Tibial artery (tissue), 4 donors: ENCODE measurements around the gene SEMA3F.
A peak's percentile ranks its signal among the peaks of the same experiment; 100 is the strongest.

ENCODE experiments used
- DNase-seq, 2 donors: peaks; one replicate each; pipeline ENCODE4 v3.0.0-alpha.2; 2019
- H3K27ac ChIP-seq, 2 donors: fragments of 200-600 bp; sonication (generic) in 1 of 2; 1 replicate in 1 of 2; 2 replicates in 1 of 2; pipeline ENCODE4 v1.5.1; 2018 to 2019; ENCODE audit warnings: mild to moderate bottlenecking in 1 of 2
- H3K27me3 ChIP-seq, 2 donors: fragments of 200-600 bp; sonication (generic) in 1 of 2; one replicate each; pipeline versions ENCODE4 v1.5.1 to v1.6.0; 2016 to 2019
- H3K36me3 ChIP-seq, 3 donors: fragments of 200-600 bp; sonication (generic) in 2 of 3; one replicate each; pipeline ENCODE4 v1.5.1; 2016 to 2019; ENCODE audit warnings: mild to moderate bottlenecking in 2 of 3
- H3K4me1 ChIP-seq, 4 donors: fragments of 200-600 bp; sonication (generic) in 2 of 4; 1 replicate in 3 of 4; 2 replicates in 1 of 4; pipeline ENCODE4 v1.5.1; 2016 to 2019
- H3K4me3 ChIP-seq, 2 donors: fragments of 200-600 bp; sonication (generic) in 1 of 2; 1 replicate in 1 of 2; 2 replicates in 1 of 2; pipeline ENCODE4 v1.5.1; 2018 to 2019; ENCODE audit warnings: mild to moderate bottlenecking in 2 of 2
- H3K9me3 ChIP-seq, 3 donors: fragments of 200-600 bp; sonication (generic) in 1 of 3; one replicate each; pipeline ENCODE4 v1.5.1; 2016 to 2019
- CTCF ChIP-seq, 2 experiments: fragments of 200-600 bp in 1 of 2; fragments of 450-650 bp in 1 of 2; IDR thresholded peaks; one replicate each; pipeline ENCODE4 v1.5.1; 2017 to 2019; ENCODE audit warnings: antibody characterized with exemption in 2 of 2, mild to moderate bottlenecking in 1 of 2, moderate library complexity in 1 of 2
- intact Hi-C: fragments of 100-400 bp; cut with DNase I; formaldehyde crosslinking; loops from one replicate; pipeline ENCODE4 v1.15.0; 2023; ENCODE audit warnings: low total_unique reads

The SEMA3F gene

GRCh38 chr3:50165910-50166538, 10.9 kb downstream of the SEMA3F start:
- Histone ChIP-seq H3K4me1 (peaks cover 0 to 99% (median 94%) of the 10 kb centered on the region in 4 donors), H3K27me3 (no peaks in the 10 kb centered on the region), H3K4me3 (peak overlapping the region; percentile 18 to 29), H3K36me3 (no peaks in the 10 kb centered on the region), H3K27ac (peak overlapping the region; percentile 70 to 87), H3K9me3 (no peaks in the 10 kb centered on the region)
- TF ChIP-seq CTCF (IDR thresholded peaks at IDR 0.05) = no peak
- intact Hi-C loops = no loop called here
- peak; percentile 35 to 89 for DNase-seq

- Histone ChIP-seq H3K4me1 (peaks cover 0 to 99% (median 91%) of the 10 kb centered on the region in 4 donors), H3K4me3 (peak overlapping the region in 1 of 2 donors; percentile 29), H3K27ac (peak overlapping the region; percentile 70 to 87), H3K27me3 (no peaks in the 10 kb centered on the region), H3K9me3 (no peaks in the 10 kb centered on the region), H3K36me3 (no peaks in the 10 kb centered on the region)
- intact Hi-C loops = no loop called here
- no peak for DNase-seq
- no peak for TF ChIP-seq CTCF (IDR thresholded peaks at IDR 0.05)
Observed at GRCh38 chr3:50166620-50167019, 11.5 kb downstream of the SEMA3F start.

- no peak for TF ChIP-seq CTCF (IDR thresholded peaks at IDR 0.05)
- Histone ChIP-seq H3K36me3 (no peaks in the 10 kb centered on the region), H3K9me3 (no peaks in the 10 kb centered on the region), H3K27ac (peak overlapping the region; percentile 70 to 87), H3K4me3 (no peak overlapping the region), H3K4me1 (peaks cover 0 to 98% (median 87%) of the 10 kb centered on the region in 4 donors), H3K27me3 (no peaks in the 10 kb centered on the region)
- intact Hi-C loops = no loop called here
- no peak for DNase-seq
Observed at GRCh38 chr3:50167069-50167840, 12.1 kb downstream of the SEMA3F start.

GRCh38 chr3:50167841-50168209, 12.7 kb downstream of the SEMA3F start:
- Histone ChIP-seq H3K4me1 (peaks cover 0 to 98% (median 86%) of the 10 kb centered on the region in 4 donors), H3K27me3 (no peaks in the 10 kb centered on the region), H3K36me3 (no peaks in the 10 kb centered on the region), H3K9me3 (no peaks in the 10 kb centered on the region), H3K4me3 (no peak overlapping the region), H3K27ac (peak overlapping the region; percentile 70 to 87)
- intact Hi-C loops = no loop called here
- TF ChIP-seq CTCF (IDR thresholded peaks at IDR 0.05) = no peak
- no peak for DNase-seq

- intact Hi-C loops = no loop called here
- DNase-seq = no peak
- Histone ChIP-seq H3K9me3 (no peaks in the 10 kb centered on the region), H3K27me3 (no peaks in the 10 kb centered on the region), H3K27ac (peak overlapping the region; percentile 70 to 87), H3K4me1 (peaks cover 0 to 94% (median 81%) of the 10 kb centered on the region in 4 donors), H3K36me3 (peaks cover 0 to 1% (median 0%) of the 10 kb centered on the region in 3 donors), H3K4me3 (no peak overlapping the region)
- TF ChIP-seq CTCF (IDR thresholded peaks at IDR 0.05) = no peak
Observed at GRCh38 chr3:50168388-50168787, 13.3 kb downstream of the SEMA3F start.
